Measurements from ENCODE around the gene LSM7. TPM values are rescaled to one million over a fixed set of nuclear protein-coding genes. Genes with fewer than 3 reads are reported as not detected.

LSM7 gene
- total RNA-seq, 6 experiments from 2014 or later = 22.4 to 64.2 (median 28.2) TPM

- peaks cover 0 to 21% of the 10 kb centered on the region in 2 donors for H3K27me3 ChIP-seq
- H3K4me1 ChIP-seq = peaks cover 0 to 18% (median 0%) of the 10 kb centered on the region in 4 donors
- 58% methylated on average over 3 of the region's 13 CpGs for WGBS (ENCODE audit: insufficient coverage, low coverage, low lambda C conversion rate, missing lambda C conversion rate)
- TF ChIP-seq POLR2A (IDR thresholded peaks at IDR 0.05) = no peak
- no peak for TF ChIP-seq CTCF (IDR thresholded peaks at IDR 0.05)
- intact Hi-C loops (cut with DNase I) = no loop called here
- no peaks in the 10 kb centered on the region for H3K36me3 ChIP-seq
- ATAC-seq (peak in 3 of 4 donors; percentile 11 to 20 (median 16)), DNase-seq (no peak)
- no peak overlapping the region for H3K27ac ChIP-seq
- no peak overlapping the region for H3K4me3 ChIP-seq
- no peaks in the 10 kb centered on the region for H3K9me3 ChIP-seq
These were observed 40.6 kb downstream of the LSM7 start for GRCh38 chr19:2287585-2288337.

- TF ChIP-seq CTCF (IDR thresholded peaks at IDR 0.05) (no peak), POLR2A (IDR thresholded peaks at IDR 0.05) (no peak)
- Histone ChIP-seq H3K27ac (no peak overlapping the region), H3K27me3 (peaks cover 0 to 16% of the 10 kb centered on the region in 2 donors), H3K9me3 (no peaks in the 10 kb centered on the region), H3K4me1 (peaks cover 0 to 18% (median 0%) of the 10 kb centered on the region in 4 donors), H3K4me3 (no peak overlapping the region), H3K36me3 (no peaks in the 10 kb centered on the region)
- ATAC-seq (no peak), DNase-seq (no peak)
- WGBS (ENCODE audit: insufficient coverage, low coverage, low lambda C conversion rate, missing lambda C conversion rate) = 83% methylated on average over 7 of the region's 20 CpGs
- intact Hi-C loops (cut with DNase I) = no loop called here
These were observed 41.8 kb downstream of the LSM7 start for GRCh38 chr19:2286402-2287140.

GRCh38 chr19:2283835-2284507, 44.4 kb downstream of the LSM7 start:
- DNase-seq (no peak), ATAC-seq (no peak)
- Histone ChIP-seq H3K9me3 (no peaks in the 10 kb centered on the region), H3K4me3 (no peak overlapping the region), H3K36me3 (no peaks in the 10 kb centered on the region), H3K27me3 (no peaks in the 10 kb centered on the region), H3K27ac (no peak overlapping the region), H3K4me1 (no peaks in the 10 kb centered on the region)
- intact Hi-C loops (cut with DNase I) = no loop called here
- 88% methylated on average over 6 of the region's 8 CpGs for WGBS (ENCODE audit: insufficient coverage, low coverage, low lambda C conversion rate, missing lambda C conversion rate)
- TF ChIP-seq POLR2A (IDR thresholded peaks at IDR 0.05) = no peak
- no peak for TF ChIP-seq CTCF (IDR thresholded peaks at IDR 0.05)

- H3K4me3 ChIP-seq = peak overlapping the region in 1 of 3 donors; percentile 37
- WGBS (ENCODE audit: insufficient coverage, low coverage, low lambda C conversion rate, missing lambda C conversion rate) = 43% methylated on average over 5 of the region's 11 CpGs
These were observed 45.5 kb downstream of the LSM7 start for GRCh38 chr19:2282862-2283237.

More at GRCh38 chr19:2282862-2283237, 45.5 kb downstream of the LSM7 start:
- no peak for ATAC-seq
- TF ChIP-seq POLR2A (IDR thresholded peaks at IDR 0.05) (no peak), CTCF (IDR thresholded peaks at IDR 0.05) (no peak)
- no peaks in the 10 kb centered on the region for H3K36me3 ChIP-seq
- H3K27me3 ChIP-seq = no peaks in the 10 kb centered on the region
- no peaks in the 10 kb centered on the region for H3K4me1 ChIP-seq
- H3K27ac ChIP-seq = peak overlapping the region in 1 of 3 donors; percentile 63
- no peak for DNase-seq
- H3K9me3 ChIP-seq = no peaks in the 10 kb centered on the region
- intact Hi-C loops (cut with DNase I) = no loop called here
